SHP77 treated with DMSO at 0.1 percent for 48 hours (cell line): ENCODE measurements around the gene MYL7.

ENCODE experiments used
- DNase-seq: peaks from one replicate; lab custom pipeline; 2025; lab: John Stamatoyannopoulos, UW

Gene MYL7

GRCh38 chr7:44099669-44100068 is 41.5 kb downstream of the MYL7 start:
- no peak for DNase-seq

GRCh38 chr7:44098092-44099068 is 42.8 kb downstream of the MYL7 start:
- no peak for DNase-seq

GRCh38 chr7:44097064-44097932 is 43.8 kb downstream of the MYL7 start:
- no peak for DNase-seq

GRCh38 chr7:44096326-44096881 is 44.7 kb downstream of the MYL7 start:
- no peak for DNase-seq

- DNase-seq: no peak
Observed at GRCh38 chr7:44095781-44096180, 45.4 kb downstream of the MYL7 start.

- DNase-seq: no peak
Observed at GRCh38 chr7:44094883-44095592, 46.1 kb downstream of the MYL7 start.

GRCh38 chr7:44094365-44094764 is 46.8 kb downstream of the MYL7 start:
- no peak for DNase-seq

- DNase-seq: no peak
Observed at GRCh38 chr7:44093102-44093641, 48.0 kb downstream of the MYL7 start.
